CD4-positive, CD25-positive, alpha-beta regulatory T cell (primary cell): Measurements from ENCODE around the gene MCUR1. TPM values are rescaled to one million over a fixed set of nuclear protein-coding genes. Genes with fewer than 3 reads are reported as not detected.
A peak's percentile ranks its signal among the peaks of the same experiment; 100 is the strongest.
"Not testable (repeated sequence)": the region's sequence is repeated elsewhere in the genome, so short reads cannot be mapped to it uniquely, and the experiment has no call there.

ENCODE experiments used
- ATAC-seq, 2 donors: fragments of 150-1000 bp; cut with Tn5 transposase; one replicate each; pipeline ENCODE4 v1.10.0; 2021; ENCODE audit warnings: low read depth in 2 of 2, moderate number of reproducible peaks in 2 of 2, moderate library complexity in 1 of 2
- DNase-seq, 3 donors: peaks; one replicate each; pipeline versions ENCODE4 v3.0.0 to v3.0.0-alpha.2; 2012 to 2022; ENCODE audit warnings: mixed read lengths in 1 of 3
- H3K27ac ChIP-seq: one replicate; pipeline ENCODE4 v1.7.0; 2013; ENCODE audit warnings: mild to moderate bottlenecking, low read length; ENCODE audit not compliant: insufficient read depth, poor library complexity, severe bottlenecking
- H3K27me3 ChIP-seq: one replicate; pipeline ENCODE4 v1.7.0; 2013; ENCODE audit warnings: low read length; ENCODE audit not compliant: control insufficient read depth, insufficient read depth
- H3K36me3 ChIP-seq: one replicate; pipeline ENCODE4 v1.7.0; 2013; ENCODE audit warnings: mild to moderate bottlenecking, low read length, moderate library complexity; ENCODE audit not compliant: control insufficient read depth, insufficient read depth
- H3K4me1 ChIP-seq: 2 replicates; pipeline ENCODE4 v1.7.0; 2013; ENCODE audit warnings: mild to moderate bottlenecking, low read length; ENCODE audit not compliant: insufficient read depth, control insufficient read depth, poor library complexity, severe bottlenecking
- H3K4me3 ChIP-seq: one replicate; pipeline ENCODE4 v1.7.0; 2013; ENCODE audit warnings: low read depth, mild to moderate bottlenecking, low read length, moderate library complexity
- H3K9me3 ChIP-seq, 2 experiments: 1 replicate in 1 of 2; 2 replicates in 1 of 2; pipeline ENCODE4 v1.7.0; 2013; ENCODE audit warnings: low read length in 2 of 2, mild to moderate bottlenecking in 1 of 2, moderate library complexity in 1 of 2; ENCODE audit not compliant: control insufficient read depth in 2 of 2
- H3K27ac Mint-ChIP-seq, 3 donors: one replicate each; pipeline ENCODE4 v1.8.0; 2020 to 2022; ENCODE audit warnings: mild to moderate bottlenecking in 3 of 3, mixed read lengths in 3 of 3, moderate library complexity in 2 of 3
- H3K27me3 Mint-ChIP-seq: one replicate; pipeline ENCODE4 v1.8.0; 2022; ENCODE audit warnings: mild to moderate bottlenecking, mixed read lengths
- H3K36me3 Mint-ChIP-seq: one replicate; pipeline ENCODE4 v1.8.0; 2020; ENCODE audit warnings: mixed read lengths
- H3K4me1 Mint-ChIP-seq, 4 donors: one replicate each; pipeline ENCODE4 v1.8.0; 2020 to 2022; ENCODE audit warnings: mixed read lengths in 4 of 4, mild to moderate bottlenecking in 1 of 4
- H3K4me3 Mint-ChIP-seq, 4 donors: one replicate each; pipeline ENCODE4 v1.8.0; 2020 to 2022; ENCODE audit warnings: mild to moderate bottlenecking in 4 of 4, mixed read lengths in 4 of 4, moderate library complexity in 3 of 4
- H3K9me3 Mint-ChIP-seq, 7 donors: one replicate each; pipeline ENCODE4 v1.8.0; 2020 to 2022; ENCODE audit warnings: mixed read lengths in 7 of 7, mild to moderate bottlenecking in 3 of 7, moderate library complexity in 2 of 7
- polyA plus RNA-seq, 4 donors: library from polyadenylated mRNA; unstranded; fragments of 300-500 nt; fragmentation: Illumina TruSeq; gene quantifications; one replicate each; pipeline ENCODE4 v1.2.3, GENCODE V29; 2021
- total RNA-seq: library from RNA; stranded (reverse); gene quantifications from one replicate; pipeline ENCODE4 v1.2.3, GENCODE V29; 2022

The MCUR1 gene
- total and polyA plus RNA-seq, 5 donors from 2014 or later: 4.7 to 9.8 (median 8.4) TPM

GRCh38 chr6:13851330-13851729 is 37.0 kb upstream of the MCUR1 start:
- no peaks in the 10 kb centered on the region for H3K36me3 ChIP-seq
- Mint-ChIP-seq H3K4me3 (no peak overlapping the region), H3K27me3 (peaks cover 47% of the 10 kb centered on the region), H3K36me3 (peaks cover 4% of the 10 kb centered on the region), H3K9me3 (peaks cover 0 to 2% (median 0%) of the 10 kb centered on the region in 7 donors), H3K4me1 (peaks cover 0 to 6% (median 0%) of the 10 kb centered on the region in 4 donors), H3K27ac (no peak overlapping the region)
- no peak overlapping the region for H3K27ac ChIP-seq
- ATAC-seq (no peak), DNase-seq (no peak)
- H3K27me3 ChIP-seq: peaks cover 2% of the 10 kb centered on the region
- no peaks in the 10 kb centered on the region for H3K4me1 ChIP-seq
- H3K4me3 ChIP-seq: no peak overlapping the region
- H3K9me3 ChIP-seq: no peaks in the 10 kb centered on the region

- not testable (repeated sequence) for H3K4me3 ChIP-seq, H3K9me3 Mint-ChIP-seq, H3K4me1 ChIP-seq, H3K9me3 ChIP-seq, H3K36me3 Mint-ChIP-seq, H3K4me1 Mint-ChIP-seq, H3K36me3 ChIP-seq, H3K27ac Mint-ChIP-seq, ATAC-seq, H3K27ac ChIP-seq, H3K4me3 Mint-ChIP-seq, H3K27me3 ChIP-seq, DNase-seq
- H3K27me3 Mint-ChIP-seq: peaks cover 42% of the 10 kb centered on the region
Observed at GRCh38 chr6:13850690-13851089, 36.3 kb upstream of the MCUR1 start.

GRCh38 chr6:13848522-13849150 is 34.3 kb upstream of the MCUR1 start:
- peaks cover 0 to 6% (median 0%) of the 10 kb centered on the region in 4 donors for H3K4me1 Mint-ChIP-seq
- no peak for ATAC-seq
- peaks cover 0 to 2% (median 0%) of the 10 kb centered on the region in 7 donors for H3K9me3 Mint-ChIP-seq
- H3K27me3 Mint-ChIP-seq: peaks cover 37% of the 10 kb centered on the region
- no peak overlapping the region for H3K27ac ChIP-seq
- no peak for DNase-seq
- H3K9me3 ChIP-seq: no peaks in the 10 kb centered on the region
- H3K4me3 ChIP-seq: no peak overlapping the region
- no peak overlapping the region for H3K4me3 Mint-ChIP-seq
- no peaks in the 10 kb centered on the region for H3K4me1 ChIP-seq
- H3K27ac Mint-ChIP-seq: no peak overlapping the region
- peaks cover 2% of the 10 kb centered on the region for H3K27me3 ChIP-seq
- H3K36me3 ChIP-seq: no peaks in the 10 kb centered on the region
- peaks cover 4% of the 10 kb centered on the region for H3K36me3 Mint-ChIP-seq

- ATAC-seq (no peak), DNase-seq (no peak)
- Histone ChIP-seq H3K4me3 (no peak overlapping the region), H3K27ac (no peak overlapping the region), H3K27me3 (peaks cover 2% of the 10 kb centered on the region), H3K9me3 (no peaks in the 10 kb centered on the region), H3K36me3 (no peaks in the 10 kb centered on the region), H3K4me1 (no peaks in the 10 kb centered on the region)
- Mint-ChIP-seq H3K27ac (no peak overlapping the region), H3K27me3 (peaks cover 30% of the 10 kb centered on the region), H3K36me3 (peaks cover 4% of the 10 kb centered on the region), H3K4me3 (no peak overlapping the region), H3K9me3 (peaks cover 0 to 2% (median 0%) of the 10 kb centered on the region in 7 donors), H3K4me1 (peaks cover 0 to 6% (median under 1%) of the 10 kb centered on the region in 4 donors)
Observed at GRCh38 chr6:13847326-13848050, 33.1 kb upstream of the MCUR1 start.

GRCh38 chr6:13846841-13847240 is 32.5 kb upstream of the MCUR1 start:
- peaks cover 0 to 2% (median 0%) of the 10 kb centered on the region in 7 donors for H3K9me3 Mint-ChIP-seq
- no peak for ATAC-seq
- no peak for DNase-seq
- H3K27me3 Mint-ChIP-seq: peaks cover 24% of the 10 kb centered on the region
- Histone ChIP-seq H3K27ac (no peak overlapping the region), H3K9me3 (no peaks in the 10 kb centered on the region), H3K36me3 (no peaks in the 10 kb centered on the region), H3K4me1 (no peaks in the 10 kb centered on the region), H3K27me3 (peaks cover 2% of the 10 kb centered on the region), H3K4me3 (no peak overlapping the region)
- H3K4me1 Mint-ChIP-seq: peaks cover 0 to 8% (median 3%) of the 10 kb centered on the region in 4 donors
- H3K4me3 Mint-ChIP-seq: no peak overlapping the region
- peaks cover 4% of the 10 kb centered on the region for H3K36me3 Mint-ChIP-seq
- peak overlapping the region in 1 of 3 donors; percentile 44 for H3K27ac Mint-ChIP-seq

GRCh38 chr6:13841936-13842335 is 27.6 kb upstream of the MCUR1 start:
- peaks cover 4% of the 10 kb centered on the region for H3K36me3 Mint-ChIP-seq
- Histone ChIP-seq H3K9me3 (no peaks in the 10 kb centered on the region), H3K36me3 (no peaks in the 10 kb centered on the region), H3K4me3 (no peak overlapping the region), H3K27ac (no peak overlapping the region), H3K27me3 (no peaks in the 10 kb centered on the region), H3K4me1 (no peaks in the 10 kb centered on the region)
- H3K27ac Mint-ChIP-seq: no peak overlapping the region
- H3K4me1 Mint-ChIP-seq: peaks cover 0 to 10% (median under 1%) of the 10 kb centered on the region in 4 donors
- no peak for DNase-seq
- H3K4me3 Mint-ChIP-seq: no peak overlapping the region
- H3K9me3 Mint-ChIP-seq: no peaks in the 10 kb centered on the region
- ATAC-seq: no peak
- H3K27me3 Mint-ChIP-seq: no peaks in the 10 kb centered on the region

GRCh38 chr6:13838616-13839015 is 24.3 kb upstream of the MCUR1 start:
- H3K27me3 Mint-ChIP-seq: peaks cover 5% of the 10 kb centered on the region
- no peak overlapping the region for H3K4me3 ChIP-seq
- H3K27me3 ChIP-seq: no peaks in the 10 kb centered on the region
- no peaks in the 10 kb centered on the region for H3K36me3 Mint-ChIP-seq
- H3K9me3 ChIP-seq: no peaks in the 10 kb centered on the region
- H3K9me3 Mint-ChIP-seq: peaks cover 0 to 2% (median 0%) of the 10 kb centered on the region in 7 donors
- DNase-seq: no peak
- peaks cover 3% of the 10 kb centered on the region for H3K4me1 ChIP-seq
- no peak overlapping the region for H3K4me3 Mint-ChIP-seq
- no peak overlapping the region for H3K27ac Mint-ChIP-seq
- no peaks in the 10 kb centered on the region for H3K36me3 ChIP-seq
- H3K4me1 Mint-ChIP-seq: peaks cover 0 to 14% (median 9%) of the 10 kb centered on the region in 4 donors
- no peak for ATAC-seq
- no peak overlapping the region for H3K27ac ChIP-seq
